Dermis microvascular lymphatic vessel endothelial cell (primary cell): Measurements from ENCODE around the gene COL2A1. TPM values are rescaled to one million over a fixed set of nuclear protein-coding genes. Genes with fewer than 3 reads are reported as not detected.
A peak's percentile ranks its signal among the peaks of the same experiment; 100 is the strongest.

Source experiments
- DNase-seq, 2 donors: peaks; one replicate each; pipeline versions ENCODE4 v3.0.0 to v3.0.0-alpha.2; 2010; ENCODE audit warnings: low read depth in 2 of 2
- total RNA-seq: library from RNA; depleted of rRNA; stranded (reverse); fragments of >200 nt; gene quantifications from 2 replicates; pipeline ENCODE4 v1.2.1, GENCODE V29; 2014

COL2A1 gene
- total RNA-seq = not detected in 2 replicates

DNA sequence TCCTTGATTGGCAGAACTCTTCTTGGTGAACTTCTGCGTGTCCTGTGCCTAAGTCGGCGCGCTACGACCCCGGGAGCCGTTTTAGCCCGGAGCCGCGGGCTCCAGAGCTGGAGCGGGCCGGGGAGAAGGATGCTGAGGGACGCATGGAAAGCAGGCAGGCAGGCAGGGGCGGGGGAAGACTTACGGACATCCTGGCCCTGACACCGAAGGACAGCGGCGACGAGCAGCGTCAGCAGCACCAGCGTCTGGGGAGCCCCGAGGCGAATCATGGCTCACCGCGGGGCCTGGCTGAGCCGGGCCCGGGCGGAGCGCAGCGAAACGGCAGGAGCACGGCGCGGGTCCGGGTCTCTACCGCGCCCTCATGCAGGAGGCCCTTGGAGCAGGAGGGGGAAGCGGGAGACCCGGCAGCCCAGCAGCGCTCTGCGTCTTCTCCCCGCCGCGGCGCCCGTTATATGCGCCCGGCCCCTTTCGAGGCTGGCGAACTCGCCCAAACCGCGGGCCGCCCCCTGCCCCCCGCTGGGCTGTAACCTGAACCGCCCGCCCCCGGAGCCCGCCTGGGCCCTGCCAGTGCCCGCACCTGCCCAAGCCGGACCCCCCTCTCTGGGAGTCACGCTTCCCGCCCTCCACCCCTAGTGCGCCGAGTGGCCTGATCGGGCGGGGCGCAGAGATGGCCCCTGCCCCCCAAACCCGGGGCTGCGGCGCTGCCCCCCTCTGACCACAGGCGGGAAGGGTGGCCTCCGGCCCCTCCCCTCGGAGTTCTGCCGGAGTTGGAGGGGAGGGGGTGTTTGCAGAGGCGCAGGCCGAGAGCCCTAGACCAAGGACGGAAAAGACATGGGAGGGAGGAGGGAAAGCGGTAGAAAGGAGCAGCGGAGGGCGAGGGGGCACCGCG lies at the start of gene COL2A1:
COL2A1 (minus strand) TSS at position 424 of the 889 bp plus-strand sequence; CDS start at position 269, 155 bp downstream.
- peak in 1 of 2 donors; percentile 12 for DNase-seq

DNA sequence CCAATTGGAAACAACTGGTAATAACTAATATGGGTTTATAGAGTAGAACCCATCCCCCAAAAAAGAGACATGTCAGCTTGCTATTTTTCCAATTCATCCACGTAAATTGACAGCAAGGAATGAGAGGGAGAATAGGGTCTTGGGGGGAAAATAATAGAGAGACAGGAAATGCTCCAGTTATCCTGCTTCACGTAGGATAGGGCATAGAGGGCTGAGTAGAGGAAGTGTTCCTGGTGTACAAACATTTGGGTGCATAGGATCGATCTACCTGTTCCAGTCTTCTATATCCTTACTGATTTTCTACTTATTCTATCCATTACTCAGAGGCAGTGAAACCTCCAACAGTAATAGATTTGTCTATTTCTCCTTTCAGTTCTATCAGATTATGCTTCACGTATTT lies 49.6 kb upstream of the COL2A1 start:
- no peak for DNase-seq

DNA sequence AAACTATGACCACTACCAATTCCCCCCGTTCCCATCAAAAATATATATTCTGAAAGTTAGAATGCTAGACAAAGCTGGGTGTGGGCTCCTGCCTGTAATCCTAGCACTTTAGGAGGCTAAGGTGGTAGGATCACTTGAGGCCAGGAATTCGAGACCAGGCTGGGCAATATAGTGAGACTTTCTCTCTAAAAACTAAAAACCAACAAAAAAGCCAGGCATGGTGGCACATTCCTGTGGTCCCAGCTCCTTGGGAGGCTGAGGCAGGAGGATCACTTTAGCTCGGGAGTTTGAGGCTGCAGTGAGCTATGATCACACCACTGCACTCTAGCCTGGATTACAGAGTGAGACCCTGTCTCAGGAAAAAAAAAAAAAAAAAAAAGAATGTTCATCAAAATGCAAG lies 48.8 kb upstream of the COL2A1 start:
- no peak for DNase-seq

DNA sequence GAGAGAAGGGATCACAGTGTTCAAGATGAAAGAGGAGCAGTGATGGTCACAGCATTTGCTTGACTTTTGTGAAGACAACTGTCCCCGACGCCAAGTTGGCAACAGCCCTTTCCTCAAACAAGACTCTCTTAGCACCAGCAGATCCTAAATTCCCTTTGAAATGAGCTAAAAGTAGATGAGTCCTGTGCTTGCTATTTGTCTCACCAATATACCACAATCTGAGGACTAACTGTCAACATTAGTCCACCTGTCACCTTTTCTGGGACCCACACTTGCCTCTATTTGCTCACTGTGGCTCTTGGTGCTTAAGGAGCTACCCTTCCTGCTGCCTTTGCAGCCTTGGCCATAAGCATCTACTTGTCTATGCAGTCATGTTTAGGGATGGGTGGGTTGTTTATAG lies 47.4 kb upstream of the COL2A1 start:
- DNase-seq = no peak

DNA sequence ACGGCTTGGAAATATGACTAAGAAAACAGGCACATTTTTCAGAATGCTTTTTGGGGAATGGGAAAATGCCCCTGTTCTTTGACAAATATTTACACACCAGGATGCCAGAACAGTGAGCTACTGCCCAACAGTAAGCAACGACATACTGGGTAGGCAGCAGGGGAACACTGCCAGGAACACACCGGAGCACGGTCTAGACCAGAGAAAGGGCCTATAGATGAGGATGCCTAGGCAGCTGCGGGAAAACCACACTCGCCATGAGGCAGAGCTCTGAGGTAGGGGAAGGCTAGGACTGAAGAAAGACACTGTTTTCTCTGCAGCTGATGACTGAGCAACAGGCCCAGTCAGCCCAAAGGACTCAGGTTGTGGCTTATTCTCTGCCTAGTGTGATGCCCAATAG lies 45.9 kb upstream of the COL2A1 start:
- DNase-seq = no peak

DNA sequence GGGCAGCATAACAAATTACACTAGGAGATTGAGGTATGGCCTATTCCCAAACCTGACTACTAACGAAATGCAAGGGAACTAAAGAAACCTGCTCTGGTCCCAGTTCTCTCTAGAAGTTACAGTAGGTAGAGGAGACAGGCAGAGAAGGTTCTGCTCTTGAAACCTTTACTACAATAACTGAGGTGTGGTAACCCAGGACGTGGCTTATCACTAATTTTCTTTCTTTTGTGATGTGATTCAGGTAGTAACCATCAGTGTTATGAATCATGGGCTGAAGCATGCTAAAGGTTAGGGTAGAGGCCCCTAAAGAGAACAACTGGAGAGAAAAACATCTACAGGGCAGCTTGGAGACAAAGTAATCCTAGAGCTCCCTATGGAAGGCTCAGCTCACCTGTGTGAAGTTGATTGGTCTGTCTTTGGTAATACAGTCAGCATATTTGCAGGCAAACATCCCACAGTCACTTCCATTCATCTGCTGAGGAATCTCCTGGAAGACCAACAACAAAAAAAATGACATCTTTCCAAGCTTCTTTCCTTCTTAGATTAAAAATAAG lies 41.8 kb upstream of the COL2A1 start:
- DNase-seq = no peak

DNA sequence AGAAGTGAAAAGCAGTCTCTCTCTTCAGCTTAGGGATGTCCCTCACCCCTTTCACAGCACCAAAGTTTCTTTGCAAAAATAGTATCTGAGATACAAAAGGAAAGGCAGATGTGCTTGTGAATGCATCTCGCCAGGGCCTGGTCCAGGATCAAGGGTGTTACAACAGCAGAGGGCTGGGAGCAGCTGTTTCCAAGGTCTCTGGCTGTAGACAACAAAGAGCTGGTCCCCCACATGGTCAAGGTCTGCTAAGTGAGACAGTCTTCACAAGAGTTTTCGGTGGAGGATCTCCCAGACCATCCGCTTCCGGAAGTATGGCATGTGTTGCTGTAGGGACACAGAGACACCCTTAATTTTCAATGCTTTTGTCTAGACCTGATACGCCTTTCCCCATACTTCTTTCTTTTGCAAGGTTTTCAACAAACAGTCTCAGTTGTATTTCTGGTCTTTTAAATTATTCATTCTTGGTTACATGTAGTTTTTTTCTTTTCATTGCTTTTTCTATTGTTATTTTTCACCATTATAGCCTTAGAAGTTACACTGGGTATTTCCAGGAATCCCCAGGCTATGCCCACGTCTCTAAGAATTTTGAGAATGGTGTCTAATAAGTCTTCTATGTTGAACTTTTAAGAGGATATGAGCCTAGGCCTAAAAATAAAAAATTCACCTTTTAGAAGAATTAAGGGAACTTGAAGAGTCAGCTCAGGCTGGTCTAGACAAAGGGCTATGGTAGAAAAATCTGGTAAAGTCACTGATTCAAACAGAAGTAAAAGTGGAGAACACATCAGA lies 41.0 kb upstream of the COL2A1 start:
- DNase-seq = no peak

DNA sequence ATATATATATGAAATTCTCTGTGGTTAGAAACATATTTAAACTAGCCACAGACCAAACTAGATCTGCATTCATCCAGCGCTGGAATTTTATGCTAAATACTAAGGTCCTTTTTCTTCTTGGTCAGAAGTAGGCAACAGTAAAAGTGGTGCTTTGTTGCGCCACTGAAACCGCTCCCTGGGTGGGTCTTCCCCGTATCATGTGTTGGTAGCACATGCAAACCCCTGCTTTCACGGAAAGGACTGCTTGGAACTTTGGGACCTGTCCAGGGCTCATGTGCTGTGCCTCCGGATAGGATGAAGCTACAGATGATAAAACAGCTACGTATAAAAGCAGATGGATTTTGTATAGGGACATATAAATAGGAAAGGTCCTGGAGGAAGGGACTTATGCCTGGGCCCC lies 40.1 kb upstream of the COL2A1 start:
- no peak for DNase-seq

DNA sequence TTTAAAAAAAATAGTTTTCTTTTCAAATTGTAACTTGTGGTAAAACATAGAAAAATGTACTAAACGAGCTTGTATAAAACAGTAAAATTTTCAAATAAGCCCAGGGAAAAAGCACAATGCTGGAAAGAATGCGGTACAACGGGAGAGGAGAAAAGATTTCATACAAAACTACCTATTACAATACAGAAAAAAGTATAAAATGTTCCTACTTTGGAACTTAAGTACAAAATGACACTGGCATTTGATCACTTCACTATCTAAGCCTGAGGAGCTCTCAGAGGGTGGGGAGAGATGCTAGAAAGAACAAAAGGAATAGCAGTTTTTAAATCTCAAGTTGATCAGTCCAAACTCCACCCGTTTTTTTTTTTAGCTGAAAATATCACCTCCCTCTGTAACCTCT lies 39.5 kb upstream of the COL2A1 start:
- no peak for DNase-seq

DNA sequence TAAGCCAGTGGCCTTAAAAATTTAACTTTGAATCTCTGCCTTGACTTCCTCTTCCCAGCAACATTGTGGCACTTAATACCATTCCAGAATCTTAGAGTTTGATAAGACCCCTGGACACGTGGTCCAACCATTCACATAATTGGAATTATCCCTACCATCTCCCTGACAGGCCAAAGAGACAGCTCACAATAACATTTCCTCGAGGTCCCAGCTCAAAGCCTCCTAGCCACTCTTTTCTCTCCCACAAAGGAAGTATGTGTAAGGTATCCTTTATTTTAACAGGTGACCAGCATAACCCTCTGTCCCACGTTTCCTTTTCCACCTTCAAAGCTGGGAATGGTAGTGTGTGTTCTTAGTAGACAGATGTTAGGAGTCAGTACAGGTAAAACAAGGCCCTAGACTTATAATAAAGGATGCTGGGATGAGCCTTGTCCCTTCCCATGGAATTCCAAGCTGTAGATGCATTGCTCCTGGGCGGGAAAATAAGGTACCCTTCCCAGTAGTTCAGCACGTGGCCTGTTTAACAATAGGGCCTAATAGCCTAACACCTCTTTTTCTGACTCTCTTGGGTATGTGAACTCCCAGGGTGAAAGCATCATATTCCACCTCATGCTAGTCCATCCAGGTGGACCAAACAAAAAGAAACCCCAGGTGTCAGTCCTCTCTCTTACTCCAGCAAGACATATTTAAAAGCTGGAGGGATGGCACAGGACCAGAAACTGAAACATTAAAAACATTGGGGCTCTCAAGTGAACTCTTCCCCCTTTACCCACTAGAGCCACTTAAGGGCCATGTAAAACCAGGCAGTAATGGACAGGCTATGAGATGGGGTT lies 37.5 kb upstream of the COL2A1 start:
- DNase-seq = no peak

DNA sequence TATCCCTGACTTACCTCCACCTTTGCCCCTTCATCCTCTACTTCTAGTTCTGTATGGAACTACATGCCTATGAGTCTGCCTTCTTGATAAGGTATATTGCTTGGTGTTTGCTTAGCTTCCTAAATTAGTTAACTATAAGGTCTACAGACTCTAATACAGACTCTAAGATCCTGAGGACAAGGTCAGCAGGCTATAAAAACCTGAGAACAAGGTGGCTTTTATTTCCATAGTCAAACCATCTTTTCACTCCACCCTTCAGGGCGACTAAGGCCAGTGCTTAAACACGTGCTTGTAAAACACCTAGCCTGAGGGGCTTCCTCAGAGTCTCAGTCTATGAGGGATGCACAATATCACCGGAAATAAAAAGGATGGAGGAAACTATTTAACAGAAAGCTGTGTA lies 36.1 kb upstream of the COL2A1 start:
- DNase-seq = no peak

DNA sequence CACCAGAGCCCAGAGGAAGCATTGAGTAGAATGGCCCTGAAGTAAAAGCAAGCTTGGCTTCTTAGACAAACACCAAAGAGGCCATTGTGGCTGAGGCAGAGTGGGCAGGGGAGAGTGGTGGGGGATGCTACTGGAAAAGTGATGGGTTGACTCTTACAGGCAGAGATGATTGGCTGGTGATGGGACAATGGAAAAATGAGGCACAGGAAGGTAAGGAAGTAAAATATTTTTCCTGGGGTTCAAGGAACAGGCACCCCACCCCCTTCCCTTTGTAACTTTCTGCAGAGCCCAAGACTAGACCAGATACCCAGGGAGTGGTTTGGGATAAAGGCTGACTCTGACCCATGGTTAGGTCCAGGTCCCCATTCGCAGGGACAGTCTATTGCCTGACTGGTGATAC lies 34.9 kb upstream of the COL2A1 start:
- DNase-seq = no peak

DNA sequence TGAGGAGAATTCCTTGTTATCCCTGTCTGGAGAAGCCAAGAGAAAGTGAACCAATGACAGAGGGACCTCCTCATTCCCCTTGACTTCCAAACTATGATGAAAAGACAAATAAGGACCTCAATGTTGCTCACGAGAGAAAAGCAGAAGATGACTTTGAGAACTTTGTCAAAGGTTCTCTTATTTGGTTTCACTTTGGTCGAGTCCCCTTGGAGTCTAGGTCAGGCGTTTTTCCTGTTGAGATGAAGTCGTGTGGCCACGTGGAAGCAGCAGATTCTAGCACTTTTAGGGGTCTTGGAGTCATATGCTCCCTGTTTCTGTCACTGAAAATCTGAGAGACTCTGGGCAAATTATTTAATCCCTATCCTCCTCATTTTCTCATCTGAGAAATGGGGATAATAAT lies 33.8 kb upstream of the COL2A1 start:
- DNase-seq = no peak

DNA sequence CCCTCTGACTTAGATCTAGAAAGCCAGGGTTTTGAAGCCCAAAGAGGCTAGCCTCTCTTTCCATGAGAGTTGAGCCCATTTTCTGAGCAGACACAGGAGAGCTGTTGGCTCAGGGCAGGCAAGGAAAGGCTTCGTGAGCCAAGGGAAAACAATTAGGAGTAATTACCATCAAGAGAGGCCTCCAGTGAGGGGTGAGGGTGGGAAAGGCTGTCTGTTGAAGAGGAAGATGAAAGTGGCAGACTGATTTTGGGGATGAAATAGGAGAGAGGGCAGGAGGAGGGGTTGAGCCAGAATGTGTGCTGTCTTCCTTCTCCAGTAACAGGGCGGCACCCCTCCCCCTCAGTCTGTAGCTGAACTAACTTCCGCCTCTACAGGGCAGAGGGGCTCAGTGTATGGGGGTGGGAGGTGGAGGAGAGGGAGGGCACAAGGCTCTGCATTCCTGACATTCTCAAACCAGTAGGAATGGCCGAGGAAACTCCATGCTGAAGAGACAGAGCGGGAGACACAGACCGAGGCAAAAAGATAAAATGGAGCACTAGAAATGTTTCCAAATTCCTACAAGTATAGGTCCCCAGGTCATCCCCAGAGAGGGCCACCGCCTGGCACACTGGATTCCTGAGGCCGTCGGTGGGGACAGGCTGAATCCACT lies 33.1 kb upstream of the COL2A1 start:
- no peak for DNase-seq

DNA sequence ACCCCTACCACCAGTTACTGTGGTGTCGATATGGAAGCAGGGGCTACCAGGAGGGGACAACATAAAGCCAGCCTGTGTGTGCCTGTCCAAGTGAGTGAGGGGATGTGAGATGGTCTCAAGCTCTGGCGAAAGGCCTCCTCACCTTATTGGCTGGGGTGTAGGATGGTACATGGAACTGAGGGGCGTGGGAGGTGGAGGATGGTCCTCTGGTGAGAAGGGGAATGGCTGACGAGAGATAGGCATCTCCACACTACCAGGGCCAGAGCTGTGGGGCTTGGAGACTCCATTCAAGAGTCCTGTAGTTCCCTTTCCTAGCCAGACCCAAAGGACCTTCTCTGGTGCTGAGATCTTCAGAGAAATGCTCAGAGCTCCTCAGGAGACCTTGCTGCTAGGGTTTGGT lies 32.5 kb upstream of the COL2A1 start:
- no peak for DNase-seq

DNA sequence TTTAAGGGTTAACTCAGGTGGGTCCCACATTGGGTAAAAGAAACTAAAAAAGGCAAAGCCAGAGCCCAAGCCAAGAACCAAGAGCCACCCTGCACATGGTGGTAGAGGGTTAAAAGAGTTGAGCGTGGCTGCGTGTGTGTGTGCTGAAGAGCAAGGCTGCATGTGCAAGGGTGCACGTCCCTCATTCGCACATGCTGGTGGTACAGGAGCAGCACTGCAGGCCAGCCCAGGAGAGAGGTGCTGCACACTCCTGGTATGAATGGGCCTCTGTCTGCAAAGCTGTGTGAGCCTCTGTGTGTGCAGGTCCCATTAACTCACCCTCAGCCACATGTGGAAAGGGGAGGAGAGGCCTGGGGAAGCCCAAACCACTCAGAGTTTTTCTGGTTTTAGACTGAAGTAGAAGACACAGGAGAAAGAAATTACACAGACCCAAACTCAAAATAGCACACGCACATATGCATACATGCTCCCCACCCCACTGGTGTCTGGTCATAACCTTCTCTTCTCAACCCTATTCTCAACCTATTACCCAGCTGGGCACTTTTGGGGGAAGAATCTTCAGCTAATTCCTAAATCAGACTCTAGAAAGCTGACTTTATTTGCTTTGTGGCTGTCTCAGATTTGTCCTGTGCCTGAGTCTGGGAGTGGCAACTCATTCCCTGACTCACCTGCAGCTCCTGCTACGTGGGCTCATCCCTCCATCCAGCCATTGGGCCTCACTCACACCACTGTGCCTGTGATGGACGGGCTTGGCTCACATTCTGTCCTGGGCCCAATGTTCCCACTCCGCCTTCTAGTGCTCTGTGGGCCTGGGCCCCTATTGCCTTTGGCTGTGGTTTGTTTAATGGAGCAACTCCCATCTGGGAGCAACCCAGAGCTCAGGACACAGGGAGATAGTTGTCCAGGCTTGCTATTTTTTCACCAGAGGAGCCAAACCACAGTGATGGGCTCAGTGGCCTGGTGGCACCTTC lies 30.8 kb upstream of the COL2A1 start:
- no peak for DNase-seq

DNA sequence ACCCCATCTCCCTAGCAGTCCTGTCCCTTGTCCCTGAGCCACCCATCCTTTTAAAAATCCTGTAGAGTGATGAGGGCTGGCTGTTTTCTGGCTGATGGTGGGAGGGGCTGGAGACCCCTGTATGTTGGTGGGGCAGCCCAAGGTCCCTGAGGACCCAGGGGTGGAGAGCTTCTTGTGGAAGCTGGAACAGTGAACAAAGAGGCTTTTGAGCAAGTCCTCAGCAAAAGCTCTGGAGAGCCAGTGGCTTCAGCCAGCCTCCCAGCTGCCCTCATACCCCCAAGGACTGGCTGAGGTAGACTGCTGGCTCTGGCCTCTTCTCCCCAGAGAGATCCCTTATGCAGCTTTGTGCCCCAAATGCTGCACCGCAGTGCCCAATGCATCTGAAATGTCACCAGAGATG lies 29.2 kb upstream of the COL2A1 start:
- DNase-seq = no peak

DNA sequence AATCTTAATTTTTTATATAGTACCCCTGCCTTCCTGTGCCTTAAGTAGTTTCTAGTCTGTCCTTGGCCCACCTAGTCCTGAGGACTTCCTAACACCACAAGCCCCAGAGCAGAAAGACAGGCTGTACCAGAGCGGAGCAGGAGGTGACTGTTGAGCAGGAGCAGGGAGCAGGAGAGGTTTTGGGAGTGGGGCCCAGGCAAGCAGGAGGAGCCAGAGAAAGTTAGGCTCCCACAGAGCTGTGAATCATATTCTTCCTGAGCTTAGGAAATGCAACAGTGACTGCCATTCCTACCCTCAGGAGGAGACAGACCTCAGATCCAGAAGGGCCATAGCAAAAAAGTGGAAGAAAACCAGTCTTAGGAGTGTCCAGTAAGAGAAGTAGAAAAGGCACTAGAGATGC lies 28.3 kb upstream of the COL2A1 start:
- no peak for DNase-seq

DNA sequence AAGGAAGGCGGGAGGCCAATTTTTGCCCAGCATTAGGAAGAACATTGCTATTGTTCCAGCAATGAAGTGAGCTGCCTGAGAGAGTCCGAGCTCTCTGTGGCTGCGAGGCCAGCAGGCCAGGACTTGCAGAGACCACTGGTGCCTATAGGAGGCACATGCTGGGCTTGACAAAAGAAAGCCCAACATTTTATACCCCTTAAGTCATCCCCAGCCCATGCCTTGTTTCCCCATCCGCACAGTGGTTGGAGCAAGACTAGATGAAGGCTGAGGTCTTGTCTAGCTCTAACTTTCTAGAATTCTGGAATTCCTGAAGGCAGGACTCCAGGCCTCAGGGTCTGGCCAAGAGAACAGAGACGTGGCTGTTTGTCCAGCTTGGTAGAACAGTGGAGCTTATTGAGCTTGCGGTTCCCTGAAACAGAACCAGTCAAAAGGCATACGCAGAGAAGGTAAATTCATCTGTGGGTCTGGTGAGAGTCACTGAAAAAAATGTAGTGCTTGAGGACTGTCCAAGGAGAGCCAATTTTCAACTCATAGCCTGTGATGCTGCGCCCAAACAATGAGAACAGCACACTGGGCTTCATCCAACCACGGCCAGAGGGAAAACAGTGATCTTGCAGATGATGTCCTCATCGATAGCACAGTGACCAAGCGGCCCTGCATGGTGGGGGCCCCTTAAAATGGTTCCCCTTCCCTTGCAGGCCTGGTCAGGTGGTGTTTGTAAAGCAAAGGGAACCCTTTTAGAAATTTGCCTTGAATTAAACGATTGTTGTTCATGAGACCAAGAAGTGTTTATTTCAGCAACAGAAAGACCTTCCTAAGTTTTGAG lies 27.1 kb upstream of the COL2A1 start:
- DNase-seq = no peak
